SKM-1 treated with dmso at 0.1 percent for 144 hours (cell line): ENCODE measurements around the gene MRPS10.
"Not testable (repeated sequence)": the region's sequence is repeated elsewhere in the genome, so short reads cannot be mapped to it uniquely, and the experiment has no call there.

ENCODE experiments used
- DNase-seq: peaks from one replicate; lab custom pipeline; 2025; ENCODE audit not compliant: unreplicated experiment; lab: John Stamatoyannopoulos, UW

The MRPS10 gene

GRCh38 chr6:42211726-42212125 lies 5.9 kb downstream of the MRPS10 start:
- no peak for DNase-seq

GRCh38 chr6:42210551-42210950 lies 7.1 kb downstream of the MRPS10 start:
- DNase-seq: no peak

- DNase-seq: not testable (repeated sequence)
Measured at GRCh38 chr6:42207559-42207958, 10.1 kb downstream of the MRPS10 start.

- no peak for DNase-seq
Measured at GRCh38 chr6:42204768-42205282, 12.8 kb downstream of the MRPS10 start.

- DNase-seq: no peak
Measured at GRCh38 chr6:42203183-42203582, 14.5 kb downstream of the MRPS10 start.

- not testable (repeated sequence) for DNase-seq
Measured at GRCh38 chr6:42202131-42202915, 15.3 kb downstream of the MRPS10 start.

GRCh38 chr6:42201382-42201781 lies 16.3 kb downstream of the MRPS10 start:
- no peak for DNase-seq

GRCh38 chr6:42200035-42200434 lies 17.6 kb downstream of the MRPS10 start:
- DNase-seq: no peak

GRCh38 chr6:42199106-42199981 lies 18.3 kb downstream of the MRPS10 start:
- DNase-seq: no peak

GRCh38 chr6:42197555-42198362 lies 19.9 kb downstream of the MRPS10 start:
- no peak for DNase-seq

GRCh38 chr6:42195415-42195814 lies 22.2 kb downstream of the MRPS10 start:
- no peak for DNase-seq

GRCh38 chr6:42194056-42194455 lies 23.6 kb downstream of the MRPS10 start:
- no peak for DNase-seq

- no peak for DNase-seq
Measured at GRCh38 chr6:42193491-42193894, 24.2 kb downstream of the MRPS10 start.

- not testable (repeated sequence) for DNase-seq
Measured at GRCh38 chr6:42192385-42192784, 25.3 kb downstream of the MRPS10 start.

- no peak for DNase-seq
Measured at GRCh38 chr6:42190554-42191183, 27.0 kb downstream of the MRPS10 start.

- no peak for DNase-seq
Measured at GRCh38 chr6:42188406-42188805, 29.3 kb downstream of the MRPS10 start.

- DNase-seq: no peak
Measured at GRCh38 chr6:42185597-42185996, 32.1 kb downstream of the MRPS10 start.

GRCh38 chr6:42184475-42184874 lies 33.2 kb downstream of the MRPS10 start:
- DNase-seq: no peak

- no peak for DNase-seq
Measured at GRCh38 chr6:42182101-42182500, 35.6 kb downstream of the MRPS10 start.

GRCh38 chr6:42179945-42180313 lies 37.7 kb downstream of the MRPS10 start:
- DNase-seq: no peak
